HEK293 (cell line): ENCODE measurements around the gene HDAC7.

Source experiments
- ZNF16 ChIP-seq: fragments of 450-650 bp; formaldehyde crosslinking; IDR thresholded peaks from 2 replicates; pipeline ENCODE4 v1.5.1; 2016; ENCODE audit warnings: low read depth, missing biosample characterization, missing genetic modification characterization
- ZNF501 ChIP-seq: fragments of 450-650 bp; formaldehyde crosslinking; IDR thresholded peaks from 2 replicates; pipeline ENCODE4 v1.5.1; 2016; ENCODE audit warnings: missing biosample characterization, missing genetic modification characterization
- ZNF791 ChIP-seq: fragments of 450-650 bp; formaldehyde crosslinking; IDR thresholded peaks from 2 replicates; pipeline ENCODE4 v1.5.1; 2016; ENCODE audit warnings: missing biosample characterization, missing genetic modification characterization
- TF ChIP-seq, protein P1 (sequence below): fragments of 450-650 bp; formaldehyde crosslinking; IDR thresholded peaks from 2 replicates; pipeline ENCODE4 v1.5.1; 2016; ENCODE audit warnings: missing biosample characterization, missing genetic modification characterization
- TF ChIP-seq, protein P2 (sequence below): fragments of 450-650 bp; formaldehyde crosslinking; IDR thresholded peaks from 2 replicates; pipeline ENCODE4 v1.5.1; 2016; ENCODE audit warnings: missing biosample characterization, missing genetic modification characterization
- TF ChIP-seq, protein P3 (sequence below): fragments of 450-650 bp; formaldehyde crosslinking; IDR thresholded peaks from 2 replicates; pipeline ENCODE4; 2016; ENCODE audit warnings: missing biosample characterization, missing genetic modification characterization

DNA sequence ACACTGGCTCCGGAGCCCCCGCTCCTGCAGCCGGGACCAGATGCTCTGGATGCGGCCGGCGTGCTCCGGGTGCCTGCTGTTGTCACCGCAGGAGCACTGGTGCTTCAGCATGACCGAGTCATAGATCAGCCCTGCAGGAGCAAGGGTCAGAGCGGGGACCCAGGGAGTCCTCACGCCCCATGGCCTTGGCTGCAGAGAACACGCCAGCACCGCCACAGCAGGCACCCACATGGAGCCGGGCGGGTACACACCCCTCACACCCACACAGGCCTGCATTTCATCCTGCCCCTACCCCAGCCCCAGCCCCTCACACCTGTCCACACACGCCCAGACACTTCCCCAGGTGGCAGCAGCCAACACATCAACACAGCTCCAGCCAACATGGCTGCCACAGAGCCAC, 27.8 kb downstream of the HDAC7 start:
- TF ChIP-seq, protein P1, sequence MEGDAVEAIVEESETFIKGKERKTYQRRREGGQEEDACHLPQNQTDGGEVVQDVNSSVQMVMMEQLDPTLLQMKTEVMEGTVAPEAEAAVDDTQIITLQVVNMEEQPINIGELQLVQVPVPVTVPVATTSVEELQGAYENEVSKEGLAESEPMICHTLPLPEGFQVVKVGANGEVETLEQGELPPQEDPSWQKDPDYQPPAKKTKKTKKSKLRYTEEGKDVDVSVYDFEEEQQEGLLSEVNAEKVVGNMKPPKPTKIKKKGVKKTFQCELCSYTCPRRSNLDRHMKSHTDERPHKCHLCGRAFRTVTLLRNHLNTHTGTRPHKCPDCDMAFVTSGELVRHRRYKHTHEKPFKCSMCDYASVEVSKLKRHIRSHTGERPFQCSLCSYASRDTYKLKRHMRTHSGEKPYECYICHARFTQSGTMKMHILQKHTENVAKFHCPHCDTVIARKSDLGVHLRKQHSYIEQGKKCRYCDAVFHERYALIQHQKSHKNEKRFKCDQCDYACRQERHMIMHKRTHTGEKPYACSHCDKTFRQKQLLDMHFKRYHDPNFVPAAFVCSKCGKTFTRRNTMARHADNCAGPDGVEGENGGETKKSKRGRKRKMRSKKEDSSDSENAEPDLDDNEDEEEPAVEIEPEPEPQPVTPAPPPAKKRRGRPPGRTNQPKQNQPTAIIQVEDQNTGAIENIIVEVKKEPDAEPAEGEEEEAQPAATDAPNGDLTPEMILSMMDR (tag by site-specific recombination): no peak
- no peak for TF ChIP-seq ZNF501
- no peak for TF ChIP-seq ZNF791 (tag by site-specific recombination)
- TF ChIP-seq, protein P2, sequence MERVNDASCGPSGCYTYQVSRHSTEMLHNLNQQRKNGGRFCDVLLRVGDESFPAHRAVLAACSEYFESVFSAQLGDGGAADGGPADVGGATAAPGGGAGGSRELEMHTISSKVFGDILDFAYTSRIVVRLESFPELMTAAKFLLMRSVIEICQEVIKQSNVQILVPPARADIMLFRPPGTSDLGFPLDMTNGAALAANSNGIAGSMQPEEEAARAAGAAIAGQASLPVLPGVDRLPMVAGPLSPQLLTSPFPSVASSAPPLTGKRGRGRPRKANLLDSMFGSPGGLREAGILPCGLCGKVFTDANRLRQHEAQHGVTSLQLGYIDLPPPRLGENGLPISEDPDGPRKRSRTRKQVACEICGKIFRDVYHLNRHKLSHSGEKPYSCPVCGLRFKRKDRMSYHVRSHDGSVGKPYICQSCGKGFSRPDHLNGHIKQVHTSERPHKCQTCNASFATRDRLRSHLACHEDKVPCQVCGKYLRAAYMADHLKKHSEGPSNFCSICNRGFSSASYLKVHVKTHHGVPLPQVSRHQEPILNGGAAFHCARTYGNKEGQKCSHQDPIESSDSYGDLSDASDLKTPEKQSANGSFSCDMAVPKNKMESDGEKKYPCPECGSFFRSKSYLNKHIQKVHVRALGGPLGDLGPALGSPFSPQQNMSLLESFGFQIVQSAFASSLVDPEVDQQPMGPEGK (tag by site-specific recombination): no peak
- no peak for TF ChIP-seq ZNF16
- TF ChIP-seq, protein P3, sequence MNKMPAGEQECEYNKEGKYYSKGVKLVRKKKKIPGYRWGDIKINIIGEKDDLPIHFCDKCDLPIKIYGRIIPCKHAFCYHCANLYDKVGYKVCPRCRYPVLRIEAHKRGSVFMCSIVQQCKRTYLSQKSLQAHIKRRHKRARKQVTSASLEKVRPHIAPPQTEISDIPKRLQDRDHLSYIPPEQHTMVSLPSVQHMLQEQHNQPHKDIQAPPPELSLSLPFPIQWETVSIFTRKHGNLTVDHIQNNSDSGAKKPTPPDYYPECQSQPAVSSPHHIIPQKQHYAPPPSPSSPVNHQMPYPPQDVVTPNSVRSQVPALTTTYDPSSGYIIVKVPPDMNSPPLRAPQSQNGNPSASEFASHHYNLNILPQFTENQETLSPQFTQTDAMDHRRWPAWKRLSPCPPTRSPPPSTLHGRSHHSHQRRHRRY (tag by site-specific recombination): no peak
